IMR-90 (cell line): ENCODE data around the gene AVP. TPM values are rescaled to one million over a fixed set of nuclear protein-coding genes. Genes with fewer than 3 reads are reported as not detected.

ENCODE experiments used
- ATAC-seq: fragments of 200-7000 bp; cut with Tn5 transposase; 2 replicates; pipeline ENCODE4 v1.9.1; 2020; ENCODE audit warnings: low read depth, mild to moderate bottlenecking, moderate library complexity
- BruUV-seq: library from RNA; stranded (reverse); fragments of 400-500 nt; replicated peaks from 2 replicates; lab custom pipeline; 2021; lab: Mats Ljungman, UMichigan
- CTCF ChIA-PET: fragments of 300-600 bp; formaldehyde crosslinking; extraction: SDS; loops from one replicate; lab custom pipeline; 2021; ENCODE audit warnings: antibody characterized with exemption; lab: Yijun Ruan, JAX
- POLR2A ChIA-PET: fragments of 300-600 bp; sonication (Branson Sonifier 250); formaldehyde crosslinking; loops from one replicate; lab custom pipeline; 2022; ENCODE audit warnings: antibody characterized with exemption; ENCODE audit not compliant: unreplicated experiment; lab: Charles Lee
- DNase-seq: peaks from one replicate; pipeline ENCODE4 v3.0.0; 2013
- H2AFZ ChIP-seq: replicated peaks from 2 replicates; pipeline ENCODE3; 2013; ENCODE audit warnings: low read length, mild to moderate bottlenecking; ENCODE audit not compliant: poor library complexity
- H2AK5ac ChIP-seq: 2 replicates; pipeline ENCODE4 v1.6.1; 2013; ENCODE audit warnings: low read depth, low read length, inconsistent platforms
- H2AK9ac ChIP-seq: replicated peaks from 2 replicates; pipeline ENCODE3; 2013; ENCODE audit warnings: mild to moderate bottlenecking, low read depth, low read length, moderate library complexity; ENCODE audit not compliant: poor library complexity
- H2BK120ac ChIP-seq: 2 replicates; pipeline ENCODE4 v1.6.1; 2013; ENCODE audit warnings: low read depth, low read length, inconsistent platforms
- H2BK15ac ChIP-seq: 3 replicates; pipeline ENCODE4 v1.6.1; 2013; ENCODE audit warnings: low read depth, low read length, inconsistent platforms
- H2BK20ac ChIP-seq: 2 replicates; pipeline ENCODE4 v1.6.1; 2013; ENCODE audit warnings: low read depth, mild to moderate bottlenecking, inconsistent platforms, low read length, moderate library complexity
- H2BK5ac ChIP-seq: 2 replicates; pipeline ENCODE4 v1.6.1; 2013; ENCODE audit warnings: mild to moderate bottlenecking, low read depth, low read length, inconsistent platforms; ENCODE audit not compliant: poor library complexity, severe bottlenecking
- H3K14ac ChIP-seq: replicated peaks from 2 replicates; pipeline ENCODE4 v1.6.1; 2013; ENCODE audit warnings: low read depth, low read length, inconsistent platforms
- H3K18ac ChIP-seq: 2 replicates; pipeline ENCODE4 v1.6.1; 2013; ENCODE audit warnings: low read depth, low read length, control low read depth
- H3K23ac ChIP-seq: 2 replicates; pipeline ENCODE4 v1.6.1; 2013; ENCODE audit warnings: low read depth, low read length, inconsistent platforms
- H3K27ac ChIP-seq: 2 replicates; pipeline ENCODE4 v1.5.1; 2013; ENCODE audit warnings: mild to moderate bottlenecking, control low read depth, low read length; ENCODE audit not compliant: insufficient read depth
- H3K27me3 ChIP-seq: 2 replicates; pipeline ENCODE4 v1.6.1; 2013; ENCODE audit warnings: low read length; ENCODE audit not compliant: control insufficient read depth, insufficient read depth
- H3K36me3 ChIP-seq: 2 replicates; pipeline ENCODE4 v1.6.1; 2013; ENCODE audit warnings: low read length, mixed read lengths; ENCODE audit not compliant: control insufficient read depth, insufficient read depth
- H3K4ac ChIP-seq: 2 replicates; pipeline ENCODE4 v1.6.1; 2013; ENCODE audit warnings: low read depth, low read length, inconsistent platforms
- H3K4me1 ChIP-seq: 2 replicates; pipeline ENCODE4 v1.6.1; 2013; ENCODE audit warnings: low read length, mixed read lengths; ENCODE audit not compliant: control insufficient read depth, insufficient read depth
- H3K4me2 ChIP-seq: 2 replicates; pipeline ENCODE4 v1.6.1; 2013; ENCODE audit warnings: low read depth, mild to moderate bottlenecking, control low read depth, low read length, moderate library complexity
- H3K4me3 ChIP-seq: 2 replicates; pipeline ENCODE4 v1.5.1; 2013; ENCODE audit warnings: low read depth, mild to moderate bottlenecking, control low read depth, low read length, moderate library complexity; ENCODE audit not compliant: insufficient read depth
- H3K56ac ChIP-seq: 2 replicates; pipeline ENCODE4 v1.6.1; 2013; ENCODE audit warnings: low read length, inconsistent platforms; ENCODE audit not compliant: insufficient read depth; ENCODE audit errors: extremely low read depth
- H3K79me1 ChIP-seq, 2 experiments: 2 replicates each; pipeline ENCODE4 v1.6.1; 2013; ENCODE audit warnings: low read length in 2 of 2, inconsistent platforms in 1 of 2, low read depth in 1 of 2
- H3K9ac ChIP-seq: 2 replicates; pipeline ENCODE4 v1.6.1; 2013; ENCODE audit warnings: low read depth, low read length, control low read depth
- H3K9me1 ChIP-seq: 2 replicates; pipeline ENCODE4 v1.6.1; 2013; ENCODE audit warnings: low read length, inconsistent platforms; ENCODE audit not compliant: insufficient read depth
- H3K9me3 ChIP-seq: 2 replicates; pipeline ENCODE4 v1.6.1; 2013; ENCODE audit warnings: low read length; ENCODE audit not compliant: control insufficient read depth, insufficient read depth
- H4K20me1 ChIP-seq: 2 replicates; pipeline ENCODE4 v1.6.1; 2013; ENCODE audit warnings: low read length, inconsistent platforms; ENCODE audit not compliant: insufficient read depth
- H4K5ac ChIP-seq: 2 replicates; pipeline ENCODE4 v1.6.1; 2013; ENCODE audit warnings: mild to moderate bottlenecking, low read depth, low read length, control low read depth
- H4K8ac ChIP-seq, 2 experiments: 2 replicates each; pipeline ENCODE4 v1.6.1; 2013; ENCODE audit warnings: low read depth in 2 of 2, low read length in 2 of 2, control low read depth in 1 of 2, inconsistent platforms in 1 of 2
- H4K91ac ChIP-seq: 2 replicates; pipeline ENCODE4 v1.6.1; 2013; ENCODE audit warnings: low read depth, low read length, inconsistent platforms; ENCODE audit not compliant: insufficient read depth
- CHD1 ChIP-seq: IDR thresholded peaks from 2 replicates; pipeline ENCODE4 v1.6.1; 2012; ENCODE audit warnings: low read depth, low read length, improper control_type of control experiment
- FOS ChIP-seq: fragments of 150-350 bp; IDR thresholded peaks from 2 replicates; pipeline ENCODE4 v1.6.1; 2016; ENCODE audit warnings: low read depth, low read length
- MAFK ChIP-seq: IDR thresholded peaks from 2 replicates; pipeline ENCODE4 v1.6.1; 2012; ENCODE audit warnings: low read depth, low read length, improper control_type of control experiment
- NFE2L2 ChIP-seq: fragments of 150-350 bp; IDR thresholded peaks from 2 replicates; pipeline ENCODE4 v1.6.1; 2016; ENCODE audit warnings: low read depth, mild to moderate bottlenecking, low read length
- POLR2A ChIP-seq: IDR thresholded peaks from 2 replicates; pipeline ENCODE4 v1.6.1; 2012; ENCODE audit warnings: mild to moderate bottlenecking, low read depth, low read length
- RAD21 ChIP-seq: IDR thresholded peaks from 2 replicates; pipeline ENCODE4 v1.6.1; 2012; ENCODE audit warnings: low read length, improper control_type of control experiment
- RCOR1 ChIP-seq: IDR thresholded peaks from 2 replicates; pipeline ENCODE4 v1.6.1; 2012; ENCODE audit warnings: mild to moderate bottlenecking, low read length, improper control_type of control experiment; ENCODE audit not compliant: insufficient replicate concordance
- WGBS, 2 experiments: methylation state at CpG; one replicate each; pipeline versions ENCODE4 v1.1.5 to v1.1.7; 2013; ENCODE audit warnings: missing lambda C conversion rate in 2 of 2; ENCODE audit not compliant: insufficient read length in 1 of 2; ENCODE audit errors: extremely low coverage in 2 of 2; 5-methylcytosine and 5-hydroxymethylcytosine counted together
- dilution Hi-C: fragments of 300-500 bp; cut with HindIII; formaldehyde crosslinking; loops from one replicate; pipeline ENCODE4 v1.14.3; 2018; ENCODE audit warnings: low sequenced_read_pairs; ENCODE audit not compliant: unreplicated experiment
- in situ Hi-C: fragments of 300-500 bp; cut with MboI; formaldehyde crosslinking; loops from 3 replicates; pipeline ENCODE4 v1.14.3; 2019; ENCODE audit warnings: low sequenced_read_pairs, inconsistent platforms, mixed read lengths
- intact Hi-C: fragments of 100-400 bp; cut with micrococcal nuclease; formaldehyde crosslinking; loops from 2 replicates; pipeline ENCODE4 v1.10.0; 2022
- polyA plus RNA-seq, 3 experiments: library from polyadenylated mRNA; depleted of rRNA; stranded (reverse); fragments of >200 nt; gene quantifications; 2 replicates each; pipeline ENCODE4 v1.2.3, GENCODE V29; 2012; ENCODE audit warnings: low replicate concordance in 1 of 3
- total RNA-seq: library from RNA; depleted of rRNA; stranded (reverse); fragments of >200 nt; gene quantifications from 2 replicates; pipeline ENCODE4 v1.2.3, GENCODE V29; 2012
- TF ChIP-seq, protein P1 (sequence below): conservative IDR thresholded peaks from 2 replicates; pipeline ENCODE4 v1.5.1; 2012; ENCODE audit warnings: mild to moderate bottlenecking, low read depth, low read length, improper control_type of control experiment
- TF ChIP-seq, protein P2 (sequence below): fragments of 150-350 bp; IDR thresholded peaks from 2 replicates; pipeline ENCODE4 v1.6.1; 2017; ENCODE audit warnings: mild to moderate bottlenecking, antibody characterized with exemption, low read length, low read depth
- TF ChIP-seq, protein P3 (sequence below): fragments of 150-350 bp; IDR thresholded peaks from 2 replicates; pipeline ENCODE4 v1.6.1; 2016; ENCODE audit warnings: low read depth, mild to moderate bottlenecking, low read length, moderate library complexity, borderline replicate concordance

The AVP gene
- total and polyA plus RNA-seq, 2 of the 4 experiments (the other 2 are of a cell fraction) = not detected

DNA sequence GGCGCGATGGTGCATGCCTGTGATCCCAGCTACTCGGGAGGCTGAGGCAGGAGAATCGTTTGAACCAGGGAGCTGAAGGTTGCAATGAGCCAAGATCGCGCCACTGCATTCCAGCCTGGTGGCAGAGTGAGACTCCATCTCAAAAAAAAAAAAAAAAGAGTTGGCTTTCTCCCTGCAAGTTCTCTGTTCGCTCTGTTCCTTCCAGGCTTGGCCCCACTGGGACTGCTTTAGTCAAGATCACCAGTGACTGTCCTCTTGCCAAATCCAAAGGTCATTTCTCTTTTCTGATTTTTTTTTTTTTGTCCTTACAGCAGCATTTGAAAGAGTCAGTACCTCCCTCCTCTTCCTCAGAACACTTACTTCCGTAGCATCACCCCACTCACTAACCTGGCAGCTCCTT, 51.9 kb downstream of the AVP start:
- H3K4me2 ChIP-seq = no peak overlapping the region
- no peak overlapping the region for H3K27ac ChIP-seq
- no peak overlapping the region for H2BK15ac ChIP-seq
- DNase-seq (no peak), ATAC-seq (no peak)
- peaks cover 48% of the 10 kb centered on the region for H3K36me3 ChIP-seq
- H3K18ac ChIP-seq = no peak overlapping the region
- H2AFZ ChIP-seq = no peak overlapping the region
- BruUV-seq = no TSS peak
- intact Hi-C loops (no loop called here), dilution Hi-C loops (no loop called here), in situ Hi-C loops (no loop called here)
- no peak overlapping the region for H3K9ac ChIP-seq
- no peaks in the 10 kb centered on the region for H3K79me1 ChIP-seq
- H4K5ac ChIP-seq = no peak overlapping the region
- no peak overlapping the region for H3K4ac ChIP-seq
- H2BK5ac ChIP-seq = no peak overlapping the region
- H3K9me1 ChIP-seq = 0 out of 2 replicates have a peak, but pooled peaks cover 3% of the 10 kb centered on the region
- no peaks in the 10 kb centered on the region for H3K27me3 ChIP-seq
- H4K8ac ChIP-seq = no peak overlapping the region
- no peaks in the 10 kb centered on the region for H3K9me3 ChIP-seq
- H3K4me3 ChIP-seq = no peak overlapping the region
- no peaks in the 10 kb centered on the region for H3K4me1 ChIP-seq
- H3K14ac ChIP-seq = no peak overlapping the region
- H2BK120ac ChIP-seq = no peak overlapping the region
- no peak overlapping the region for H2BK20ac ChIP-seq
- TF ChIP-seq, protein P1, sequence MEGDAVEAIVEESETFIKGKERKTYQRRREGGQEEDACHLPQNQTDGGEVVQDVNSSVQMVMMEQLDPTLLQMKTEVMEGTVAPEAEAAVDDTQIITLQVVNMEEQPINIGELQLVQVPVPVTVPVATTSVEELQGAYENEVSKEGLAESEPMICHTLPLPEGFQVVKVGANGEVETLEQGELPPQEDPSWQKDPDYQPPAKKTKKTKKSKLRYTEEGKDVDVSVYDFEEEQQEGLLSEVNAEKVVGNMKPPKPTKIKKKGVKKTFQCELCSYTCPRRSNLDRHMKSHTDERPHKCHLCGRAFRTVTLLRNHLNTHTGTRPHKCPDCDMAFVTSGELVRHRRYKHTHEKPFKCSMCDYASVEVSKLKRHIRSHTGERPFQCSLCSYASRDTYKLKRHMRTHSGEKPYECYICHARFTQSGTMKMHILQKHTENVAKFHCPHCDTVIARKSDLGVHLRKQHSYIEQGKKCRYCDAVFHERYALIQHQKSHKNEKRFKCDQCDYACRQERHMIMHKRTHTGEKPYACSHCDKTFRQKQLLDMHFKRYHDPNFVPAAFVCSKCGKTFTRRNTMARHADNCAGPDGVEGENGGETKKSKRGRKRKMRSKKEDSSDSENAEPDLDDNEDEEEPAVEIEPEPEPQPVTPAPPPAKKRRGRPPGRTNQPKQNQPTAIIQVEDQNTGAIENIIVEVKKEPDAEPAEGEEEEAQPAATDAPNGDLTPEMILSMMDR = no peak
- TF ChIP-seq RAD21 (no peak), MAFK (no peak), FOS (no peak), RCOR1 (no peak), POLR2A (no peak), CHD1 (no peak), NFE2L2 (no peak)
- TF ChIP-seq, protein P2, sequence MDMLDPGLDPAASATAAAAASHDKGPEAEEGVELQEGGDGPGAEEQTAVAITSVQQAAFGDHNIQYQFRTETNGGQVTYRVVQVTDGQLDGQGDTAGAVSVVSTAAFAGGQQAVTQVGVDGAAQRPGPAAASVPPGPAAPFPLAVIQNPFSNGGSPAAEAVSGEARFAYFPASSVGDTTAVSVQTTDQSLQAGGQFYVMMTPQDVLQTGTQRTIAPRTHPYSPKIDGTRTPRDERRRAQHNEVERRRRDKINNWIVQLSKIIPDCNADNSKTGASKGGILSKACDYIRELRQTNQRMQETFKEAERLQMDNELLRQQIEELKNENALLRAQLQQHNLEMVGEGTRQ = no peak
- TF ChIP-seq, protein P3, sequence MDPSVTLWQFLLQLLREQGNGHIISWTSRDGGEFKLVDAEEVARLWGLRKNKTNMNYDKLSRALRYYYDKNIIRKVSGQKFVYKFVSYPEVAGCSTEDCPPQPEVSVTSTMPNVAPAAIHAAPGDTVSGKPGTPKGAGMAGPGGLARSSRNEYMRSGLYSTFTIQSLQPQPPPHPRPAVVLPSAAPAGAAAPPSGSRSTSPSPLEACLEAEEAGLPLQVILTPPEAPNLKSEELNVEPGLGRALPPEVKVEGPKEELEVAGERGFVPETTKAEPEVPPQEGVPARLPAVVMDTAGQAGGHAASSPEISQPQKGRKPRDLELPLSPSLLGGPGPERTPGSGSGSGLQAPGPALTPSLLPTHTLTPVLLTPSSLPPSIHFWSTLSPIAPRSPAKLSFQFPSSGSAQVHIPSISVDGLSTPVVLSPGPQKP = no peak
- H4K91ac ChIP-seq = no peak overlapping the region
- H2AK9ac ChIP-seq = no peak overlapping the region
- ChIA-PET POLR2A (no interaction called here), CTCF (no interaction called here)
- H3K23ac ChIP-seq = no peak overlapping the region
- H3K56ac ChIP-seq = no peak overlapping the region
- no peak overlapping the region for H2AK5ac ChIP-seq
- 92% methylated on average over 5 of the region's 8 CpGs; no CpG with 5 or more reads in 1 of the 2 experiments for WGBS, 2 experiments
- H4K20me1 ChIP-seq = no peaks in the 10 kb centered on the region
